Urinary bladder (tissue), 4 donors: ENCODE data around the gene PITPNM3. TPM values are rescaled to one million over a fixed set of nuclear protein-coding genes. Genes with fewer than 3 reads are reported as not detected.

Source experiments
- DNase-seq: peaks from one replicate; pipeline ENCODE4 v3.0.0-alpha.2; 2015; ENCODE audit errors: extremely low spot score
- H3K27ac ChIP-seq: one replicate; pipeline ENCODE4 v1.5.1; 2013; ENCODE audit warnings: low read depth, mild to moderate bottlenecking, moderate library complexity
- H3K36me3 ChIP-seq: one replicate; pipeline ENCODE4 v1.6.1; 2013; ENCODE audit warnings: mild to moderate bottlenecking, moderate library complexity; ENCODE audit not compliant: insufficient read depth
- H3K4me1 ChIP-seq: one replicate; pipeline ENCODE4 v1.6.1; 2013; ENCODE audit warnings: mild to moderate bottlenecking, moderate library complexity; ENCODE audit not compliant: insufficient read depth
- H3K4me3 ChIP-seq: one replicate; pipeline ENCODE4 v1.5.1; 2013; ENCODE audit warnings: low read depth, low read length
- WGBS: extraction: QIAGEN DNeasy Blood & Tissue Kit; methylation state at CpG from one replicate; pipeline ENCODE4 v1.1.7; 2013; 5-methylcytosine and 5-hydroxymethylcytosine counted together
- polyA plus RNA-seq: library from polyadenylated mRNA; stranded (reverse); fragments of 200-250 nt; gene quantifications from one replicate; pipeline ENCODE4 v1.2.3, GENCODE V29; 2013
- total RNA-seq: library from RNA; depleted of rRNA; stranded (reverse); fragments of >200 nt; gene quantifications from one replicate; pipeline ENCODE4 v1.2.3, GENCODE V29; 2014
- donor health status: healthy with polysubstance abuse.
- donor health status: healthy.

PITPNM3 gene
- total and polyA plus RNA-seq, 2 donors = 2.3 to 10.1 TPM

GRCh38 chr17:6570731-6571451 is 14.5 kb upstream of the PITPNM3 start:
- H3K4me3 ChIP-seq = no peak overlapping the region
- WGBS = 51% methylated on average over 18 of the region's 18 CpGs
- no peak for DNase-seq
- no peaks in the 10 kb centered on the region for H3K4me1 ChIP-seq
- H3K36me3 ChIP-seq = no peaks in the 10 kb centered on the region
- H3K27ac ChIP-seq = no peak overlapping the region

DNA sequence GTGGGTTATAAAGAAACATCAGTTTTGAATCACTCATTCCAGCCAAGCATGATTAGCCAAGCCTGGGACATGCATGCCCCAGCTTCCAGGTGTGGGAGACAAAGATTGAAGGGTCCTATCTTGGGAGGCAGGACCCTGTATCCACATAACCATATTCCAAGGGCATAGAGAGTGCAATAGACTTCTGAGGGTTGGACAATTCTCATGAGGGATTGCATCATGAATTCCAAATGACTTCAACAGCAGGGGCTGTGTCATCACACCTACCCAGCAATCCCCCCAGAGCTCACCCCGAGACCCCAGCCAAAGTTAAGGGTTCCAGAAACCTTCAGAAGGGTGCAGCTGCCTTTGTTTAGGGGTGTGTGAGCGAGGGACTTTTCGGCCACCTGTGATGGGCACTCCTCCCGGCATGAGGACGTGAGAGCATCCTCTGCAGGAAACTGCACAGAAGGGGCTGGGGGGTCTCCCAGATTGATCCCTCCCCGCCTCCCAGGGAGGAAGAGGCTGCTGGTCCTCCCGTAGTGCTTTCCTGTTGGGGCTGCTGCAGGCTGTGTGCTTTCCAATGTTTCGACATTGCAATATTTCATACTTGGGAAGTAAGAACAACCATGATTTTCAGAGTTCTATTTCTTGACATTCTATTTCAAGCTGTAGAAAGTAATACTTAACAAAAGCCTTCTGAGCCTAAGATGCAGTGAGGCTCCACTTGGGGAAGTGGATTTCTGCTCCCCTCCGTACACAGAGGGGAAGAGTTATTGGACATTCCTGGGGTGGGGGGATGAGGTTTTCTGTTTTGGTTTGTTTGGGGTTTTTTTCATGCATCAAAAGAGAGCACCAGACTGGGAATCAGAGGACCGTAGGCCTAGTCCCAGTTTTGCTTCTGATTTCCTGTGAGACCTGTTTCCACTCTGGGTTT is 13.3 kb upstream of the PITPNM3 start:
- H3K4me3 ChIP-seq = no peak overlapping the region
- DNase-seq = no peak
- WGBS = 73% methylated on average over 10 of the region's 10 CpGs
- H3K27ac ChIP-seq = no peak overlapping the region
- no peaks in the 10 kb centered on the region for H3K36me3 ChIP-seq
- no peaks in the 10 kb centered on the region for H3K4me1 ChIP-seq

GRCh38 chr17:6568184-6568758 is 11.9 kb upstream of the PITPNM3 start:
- Histone ChIP-seq H3K4me1 (no peaks in the 10 kb centered on the region), H3K27ac (no peak overlapping the region), H3K4me3 (no peak overlapping the region), H3K36me3 (no peaks in the 10 kb centered on the region)
- WGBS = 90% methylated on average over 12 of the region's 12 CpGs
- DNase-seq = no peak

- Histone ChIP-seq H3K27ac (no peak overlapping the region), H3K4me3 (no peak overlapping the region), H3K4me1 (no peaks in the 10 kb centered on the region), H3K36me3 (no peaks in the 10 kb centered on the region)
- DNase-seq = no peak
- 52% methylated on average over 15 of the region's 15 CpGs for WGBS
Observed at GRCh38 chr17:6567528-6568183, 11.3 kb upstream of the PITPNM3 start.

GRCh38 chr17:6561446-6561845 is 5.1 kb upstream of the PITPNM3 start:
- DNase-seq = no peak
- H3K4me3 ChIP-seq = no peak overlapping the region
- no peaks in the 10 kb centered on the region for H3K4me1 ChIP-seq

DNA sequence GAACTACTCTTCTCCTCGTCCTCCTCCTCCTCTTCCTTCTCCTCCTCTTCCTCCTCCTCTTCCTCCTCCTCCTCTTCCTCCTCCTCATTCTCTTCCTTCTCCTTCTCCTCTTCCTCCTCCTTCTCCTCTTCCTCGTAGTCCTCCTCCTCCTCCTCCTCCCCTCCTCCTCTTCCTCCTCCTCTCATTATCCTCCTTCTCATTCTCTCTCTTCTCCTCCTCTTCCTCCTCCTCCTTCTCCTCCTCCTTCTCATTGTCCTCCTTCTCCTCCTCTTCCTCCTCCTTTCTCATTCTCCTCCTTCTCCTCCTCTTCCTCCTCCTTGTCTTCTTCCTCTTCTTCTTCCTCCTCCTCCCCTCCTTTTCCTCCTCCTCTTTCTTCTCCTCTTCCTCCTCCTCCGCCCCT is 4.1 kb upstream of the PITPNM3 start:
- Histone ChIP-seq H3K27ac (no peak overlapping the region), H3K4me1 (no peaks in the 10 kb centered on the region)

More at GRCh38 chr17:6561446-6561845, 5.1 kb upstream of the PITPNM3 start:
- H3K36me3 ChIP-seq = no peaks in the 10 kb centered on the region
- H3K27ac ChIP-seq = no peak overlapping the region

DNA sequence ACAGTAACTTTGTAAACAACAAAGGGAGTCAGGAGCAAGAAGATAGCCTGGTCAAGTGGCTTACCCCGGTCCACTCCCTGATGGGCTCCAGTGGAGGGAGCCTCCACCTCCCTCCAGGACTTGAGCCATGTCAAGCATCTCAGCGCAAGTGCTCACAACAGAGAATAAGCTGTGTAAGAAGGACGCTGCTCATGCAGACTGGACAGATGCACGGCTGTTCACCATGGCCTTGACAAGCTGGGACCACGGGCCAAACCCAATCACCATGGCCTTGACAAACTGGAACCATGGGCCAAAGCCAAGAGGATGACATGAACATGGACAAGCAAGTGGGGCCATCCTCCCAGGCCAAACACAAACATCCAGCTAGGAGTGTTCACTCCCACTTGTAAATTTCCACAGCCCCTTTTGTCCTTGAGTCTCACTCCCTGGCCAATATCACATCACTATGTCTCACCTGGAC is 3.4 kb upstream of the PITPNM3 start:
- H3K36me3 ChIP-seq = no peaks in the 10 kb centered on the region
- no peak overlapping the region for H3K4me3 ChIP-seq
- 95% methylated on average over 5 of the region's 5 CpGs for WGBS
- H3K4me1 ChIP-seq = no peaks in the 10 kb centered on the region
- no peak overlapping the region for H3K27ac ChIP-seq
- no peak for DNase-seq

More for the DNA sequence above, 4.1 kb upstream of the PITPNM3 start:
- Histone ChIP-seq H3K36me3 (no peaks in the 10 kb centered on the region), H3K4me3 (no peak overlapping the region)
- DNase-seq = no peak
- 83% methylated on average over 3 of the region's 3 CpGs for WGBS

DNA sequence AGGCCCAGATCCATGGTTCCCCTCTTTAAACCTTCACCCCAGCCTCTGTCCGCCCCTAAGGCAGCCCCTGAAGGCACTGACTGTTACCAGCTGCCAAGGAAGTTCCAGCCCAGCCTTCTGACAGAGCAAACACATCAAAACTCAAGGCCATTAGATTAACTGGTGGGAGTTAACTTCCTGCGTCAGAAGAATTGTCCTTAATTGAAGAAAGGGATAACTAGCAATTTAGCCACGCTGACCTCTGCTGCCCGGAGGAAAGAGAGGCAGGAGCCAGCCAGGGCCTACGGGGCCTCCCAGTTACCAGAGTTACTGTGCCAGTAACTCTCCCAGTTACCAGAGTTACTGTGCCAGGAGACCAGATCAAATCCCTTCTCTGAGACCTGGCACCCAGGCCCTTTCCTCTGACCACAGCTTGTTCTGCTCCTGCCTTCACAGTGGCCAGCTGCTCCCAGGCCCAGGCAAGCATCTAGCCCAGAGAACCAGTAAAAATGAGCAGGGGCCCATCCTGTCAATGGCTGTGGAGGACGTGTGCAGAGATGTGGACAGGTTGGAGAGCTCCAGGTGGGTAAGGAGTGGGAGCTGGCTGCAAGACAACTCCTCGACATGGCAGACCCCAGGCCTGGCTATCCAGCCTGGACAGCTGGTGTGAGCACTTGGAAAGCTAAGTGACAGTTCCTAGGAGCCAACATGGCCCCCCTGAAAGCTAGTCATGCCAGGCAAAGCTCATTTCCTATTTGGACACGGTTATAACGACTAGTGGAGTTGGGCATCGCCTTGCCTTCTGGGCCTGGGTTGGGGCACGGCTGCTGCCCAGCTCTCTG is 2.8 kb upstream of the PITPNM3 start:
- Histone ChIP-seq H3K4me1 (no peaks in the 10 kb centered on the region), H3K27ac (no peak overlapping the region)
- WGBS = 72% methylated on average over 11 of the region's 11 CpGs

DNA sequence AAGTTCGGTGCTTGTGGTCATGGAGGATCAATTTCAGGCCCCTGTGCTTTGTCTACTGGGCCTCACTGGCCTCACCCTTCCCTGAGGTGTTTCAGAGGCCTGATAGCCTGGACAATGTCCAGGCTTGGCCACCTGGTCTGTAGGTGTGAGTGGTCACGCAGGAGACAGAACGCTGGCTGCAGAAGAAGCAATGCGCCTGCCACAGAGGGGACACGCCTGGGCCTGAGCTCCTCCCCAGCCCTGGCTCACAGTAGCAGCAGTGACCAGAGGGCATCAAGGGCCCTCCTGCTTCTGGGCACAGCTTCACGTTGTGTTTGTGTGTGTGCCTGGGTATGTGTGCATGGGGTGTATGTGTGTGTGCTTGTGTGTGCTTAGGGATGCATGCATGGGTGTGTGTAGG is 1.9 kb upstream of the PITPNM3 start:
- Histone ChIP-seq H3K36me3 (no peaks in the 10 kb centered on the region), H3K4me3 (no peak overlapping the region), H3K4me1 (no peaks in the 10 kb centered on the region), H3K27ac (no peak overlapping the region)
- no peak for DNase-seq
- 87% methylated on average over 6 of the region's 6 CpGs for WGBS

More for the DNA sequence above, 2.8 kb upstream of the PITPNM3 start:
- Histone ChIP-seq H3K4me3 (no peak overlapping the region), H3K36me3 (no peaks in the 10 kb centered on the region)
- no peak for DNase-seq

DNA sequence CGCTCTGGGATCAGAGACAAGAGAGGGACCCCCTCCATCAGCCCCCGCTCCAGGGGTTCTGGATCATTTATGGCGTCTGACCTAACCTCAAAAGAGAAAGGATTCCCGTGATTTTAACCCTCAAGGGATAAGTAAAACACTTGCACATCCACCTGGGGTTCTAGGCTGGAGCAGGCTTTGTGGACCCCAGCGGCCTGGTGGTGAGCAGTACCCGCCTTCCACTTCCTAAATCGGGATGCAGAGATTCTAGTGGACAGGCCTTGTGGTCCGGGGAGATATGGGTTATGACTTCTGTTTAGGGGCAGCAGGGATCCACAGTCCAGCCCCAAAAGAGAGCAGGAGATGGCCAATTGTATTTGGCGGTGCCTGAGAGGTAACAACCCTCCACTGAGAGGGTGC is 684 bp upstream of the PITPNM3 start:
- no peaks in the 10 kb centered on the region for H3K4me1 ChIP-seq
- WGBS = 58% methylated on average over 9 of the region's 9 CpGs
- no peak overlapping the region for H3K27ac ChIP-seq
- no peak for DNase-seq
- H3K4me3 ChIP-seq = no peak overlapping the region
- H3K36me3 ChIP-seq = no peaks in the 10 kb centered on the region

DNA sequence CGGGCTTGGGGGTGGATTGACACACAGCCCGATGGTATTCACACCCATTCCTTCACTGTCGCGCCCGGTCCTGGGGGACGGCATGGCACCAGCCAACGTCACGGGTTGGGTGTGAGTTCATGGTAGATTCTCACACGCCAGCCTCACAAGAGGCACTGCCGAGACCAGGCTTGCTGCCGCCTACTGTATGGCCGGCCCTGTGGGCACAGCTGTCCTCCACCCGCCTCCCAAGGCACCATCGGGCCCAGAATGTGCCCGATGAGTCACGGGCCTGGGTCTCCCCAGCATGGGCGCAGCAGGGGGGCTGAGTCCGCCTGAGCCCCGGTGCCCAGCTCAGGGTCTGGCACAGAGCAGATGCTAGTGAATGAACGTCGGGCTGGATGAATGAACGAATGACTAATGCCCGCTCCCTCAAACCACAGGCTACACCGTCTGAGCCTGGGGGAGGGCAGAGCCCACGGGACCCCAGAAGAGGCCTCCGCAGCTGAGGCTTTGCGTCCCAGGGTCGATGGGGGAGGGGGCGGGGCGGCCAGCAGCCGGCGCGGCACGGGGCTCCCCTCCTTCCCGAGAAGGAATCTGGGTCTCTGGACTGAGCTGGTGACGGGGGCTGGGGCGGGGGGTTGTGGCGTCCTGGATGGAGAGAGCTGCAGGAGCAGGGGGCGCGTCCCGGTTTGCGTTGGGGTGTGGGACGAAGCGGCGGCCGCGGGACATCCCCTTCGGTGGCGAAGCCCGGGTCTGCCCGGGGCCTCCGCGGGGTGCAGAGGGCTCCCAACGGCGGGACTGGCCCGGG is 829 bp downstream of the PITPNM3 start:
- no peak overlapping the region for H3K27ac ChIP-seq
- H3K4me3 ChIP-seq = peak overlapping the region; percentile 60
- WGBS = 2% methylated on average over 56 of the region's 56 CpGs
- DNase-seq = no peak
- H3K36me3 ChIP-seq = no peaks in the 10 kb centered on the region
- no peaks in the 10 kb centered on the region for H3K4me1 ChIP-seq

- no peak for DNase-seq
- 26% methylated on average over 12 of the region's 12 CpGs for WGBS
- Histone ChIP-seq H3K4me1 (no peaks in the 10 kb centered on the region), H3K36me3 (no peaks in the 10 kb centered on the region), H3K27ac (no peak overlapping the region), H3K4me3 (no peak overlapping the region)
Observed at GRCh38 chr17:6554871-6555330, 1.5 kb downstream of the PITPNM3 start.
